Activated T-cell treated with anti-CD3 and anti-CD28 coated beads, Interleukin-2, amount 50 U/mL, for 72 hours (primary cell): ENCODE results near the gene CYB5R3. TPM values are rescaled to one million over a fixed set of nuclear protein-coding genes. Genes with fewer than 3 reads are reported as not detected.

ENCODE experiments used
- ATAC-seq, 2 donors: fragments of 150-1000 bp; cut with Tn5 transposase; replicated peaks in 1 of 2; 2 replicates each; pipeline ENCODE4 v1.10.0; 2021; ENCODE audit warnings: moderate library complexity in 2 of 2, mild to moderate bottlenecking in 1 of 2
- DNase-seq, 2 donors: peaks; one replicate each; pipeline ENCODE4 v3.0.0; 2021 to 2022; ENCODE audit warnings: mixed read lengths in 1 of 2
- H3K27ac Mint-ChIP-seq: one replicate; pipeline ENCODE4 v1.8.0; 2022; ENCODE audit warnings: mild to moderate bottlenecking, moderate library complexity, mixed read lengths
- H3K27me3 Mint-ChIP-seq: one replicate; pipeline ENCODE4 v1.8.0; 2022; ENCODE audit warnings: low read depth, mixed read lengths
- H3K36me3 Mint-ChIP-seq, 2 donors: one replicate each; pipeline ENCODE4 v1.8.0; 2022; ENCODE audit warnings: mixed read lengths in 2 of 2, mild to moderate bottlenecking in 1 of 2; ENCODE audit not compliant: insufficient read depth in 2 of 2
- H3K4me1 Mint-ChIP-seq: one replicate; pipeline ENCODE4 v1.8.0; 2022; ENCODE audit warnings: low read depth, mixed read lengths
- H3K4me3 Mint-ChIP-seq, 2 donors: one replicate each; pipeline ENCODE4 v1.8.0; 2022; ENCODE audit warnings: mild to moderate bottlenecking in 2 of 2, mixed read lengths in 2 of 2, moderate library complexity in 2 of 2
- H3K9me3 Mint-ChIP-seq, 2 donors: one replicate each; pipeline ENCODE4 v1.8.0; 2022; ENCODE audit warnings: mixed read lengths in 2 of 2
- total RNA-seq, 2 donors: library from RNA; stranded (reverse); gene quantifications; one replicate each; pipeline ENCODE4 v1.2.3, GENCODE V29; 2022

Gene CYB5R3
- total RNA-seq, result 10 to 100 TPM; 60.7 to 67.1 TPM

GRCh38 chr22:42649246-42650099 lies at the start of gene CYB5R3:
CYB5R3 (minus strand) TSS chr22:42649392; CDS start chr22:42649315, 77 bp downstream.
- Mint-ChIP-seq H3K9me3 (no peaks in the 10 kb centered on the region), H3K27ac (peak within 1 kb of the TSS; percentile 80), H3K4me3 (peak within 1 kb of the TSS; percentile 86 to 96), H3K27me3 (no peaks in the 10 kb centered on the region), H3K36me3 (peaks cover 1 to 2% of the 10 kb centered on the region in 2 donors), H3K4me1 (peaks cover 25% of the 10 kb centered on the region)
- ATAC-seq (peak; percentile 84 to 87), DNase-seq (peak; percentile 79 to 83)

- H3K27me3 Mint-ChIP-seq, result no peaks in the 10 kb centered on the region
- H3K4me1 Mint-ChIP-seq, result no peaks in the 10 kb centered on the region
- no peak for ATAC-seq
- H3K27ac Mint-ChIP-seq, result no peak overlapping the region
- no peaks in the 10 kb centered on the region for H3K36me3 Mint-ChIP-seq
- no peak for DNase-seq
- H3K4me3 Mint-ChIP-seq, result no peak overlapping the region
- H3K9me3 Mint-ChIP-seq, result no peaks in the 10 kb centered on the region
These were observed 48.4 kb upstream of the CYB5R3 start for GRCh38 chr22:42697542-42698013.

GRCh38 chr22:42696331-42696967 lies 47.3 kb upstream of the CYB5R3 start:
- H3K27ac Mint-ChIP-seq, result no peak overlapping the region

GRCh38 chr22:42695294-42695693 lies 46.1 kb upstream of the CYB5R3 start:
- ATAC-seq (no peak), DNase-seq (no peak)
- Mint-ChIP-seq H3K4me3 (no peak overlapping the region), H3K9me3 (no peaks in the 10 kb centered on the region), H3K27ac (no peak overlapping the region), H3K4me1 (no peaks in the 10 kb centered on the region), H3K27me3 (no peaks in the 10 kb centered on the region), H3K36me3 (no peaks in the 10 kb centered on the region)

More at GRCh38 chr22:42696331-42696967, 47.3 kb upstream of the CYB5R3 start:
- no peak for ATAC-seq
- H3K4me3 Mint-ChIP-seq, result no peak overlapping the region
- no peaks in the 10 kb centered on the region for H3K9me3 Mint-ChIP-seq
- H3K4me1 Mint-ChIP-seq, result no peaks in the 10 kb centered on the region
- H3K36me3 Mint-ChIP-seq, result no peaks in the 10 kb centered on the region
- no peak for DNase-seq
- no peaks in the 10 kb centered on the region for H3K27me3 Mint-ChIP-seq

GRCh38 chr22:42693763-42694683 lies 44.8 kb upstream of the CYB5R3 start:
- Mint-ChIP-seq H3K9me3 (no peaks in the 10 kb centered on the region), H3K36me3 (no peaks in the 10 kb centered on the region), H3K27ac (no peak overlapping the region), H3K4me1 (no peaks in the 10 kb centered on the region), H3K4me3 (no peak overlapping the region), H3K27me3 (no peaks in the 10 kb centered on the region)
- no peak for DNase-seq
- ATAC-seq, result no peak

GRCh38 chr22:42693055-42693762 lies 44.0 kb upstream of the CYB5R3 start:
- Mint-ChIP-seq H3K27me3 (no peaks in the 10 kb centered on the region), H3K4me1 (no peaks in the 10 kb centered on the region), H3K4me3 (no peak overlapping the region), H3K9me3 (no peaks in the 10 kb centered on the region), H3K36me3 (no peaks in the 10 kb centered on the region), H3K27ac (no peak overlapping the region)
- no peak for ATAC-seq
- DNase-seq, result no peak

GRCh38 chr22:42692239-42693054 lies 43.3 kb upstream of the CYB5R3 start:
- H3K27ac Mint-ChIP-seq, result no peak overlapping the region
- H3K4me1 Mint-ChIP-seq, result no peaks in the 10 kb centered on the region
- H3K9me3 Mint-ChIP-seq, result no peaks in the 10 kb centered on the region
- DNase-seq (no peak), ATAC-seq (no peak)
- no peaks in the 10 kb centered on the region for H3K27me3 Mint-ChIP-seq
- no peak overlapping the region for H3K4me3 Mint-ChIP-seq
- no peaks in the 10 kb centered on the region for H3K36me3 Mint-ChIP-seq

- Mint-ChIP-seq H3K9me3 (no peaks in the 10 kb centered on the region), H3K4me1 (no peaks in the 10 kb centered on the region), H3K36me3 (no peaks in the 10 kb centered on the region), H3K4me3 (no peak overlapping the region), H3K27me3 (no peaks in the 10 kb centered on the region), H3K27ac (no peak overlapping the region)
- DNase-seq (no peak), ATAC-seq (no peak)
These were observed 42.2 kb upstream of the CYB5R3 start for GRCh38 chr22:42691440-42691839.

- ATAC-seq (no peak), DNase-seq (no peak)
- Mint-ChIP-seq H3K36me3 (no peaks in the 10 kb centered on the region), H3K4me1 (no peaks in the 10 kb centered on the region), H3K4me3 (no peak overlapping the region), H3K27ac (no peak overlapping the region), H3K9me3 (no peaks in the 10 kb centered on the region), H3K27me3 (peaks cover under 1% of the 10 kb centered on the region)
These were observed 39.3 kb upstream of the CYB5R3 start for GRCh38 chr22:42688241-42689211.

GRCh38 chr22:42686756-42687491 lies 37.7 kb upstream of the CYB5R3 start:
- Mint-ChIP-seq H3K27me3 (peaks cover 6% of the 10 kb centered on the region), H3K27ac (no peak overlapping the region), H3K4me3 (no peak overlapping the region)

More at GRCh38 chr22:42686756-42687491, 37.7 kb upstream of the CYB5R3 start:
- no peaks in the 10 kb centered on the region for H3K4me1 Mint-ChIP-seq
- DNase-seq (no peak), ATAC-seq (no peak)
- H3K36me3 Mint-ChIP-seq, result no peaks in the 10 kb centered on the region
- H3K9me3 Mint-ChIP-seq, result no peaks in the 10 kb centered on the region
